Measurements from ENCODE around the gene HNRNPU. TPM values are rescaled to one million over a fixed set of nuclear protein-coding genes. Genes with fewer than 3 reads are reported as not detected.

Gene HNRNPU
- total and polyA plus RNA-seq, 2 of the 13 experiments (the other 11 are each of a cell fraction or from before 2014, with no cell fraction given): 101 to 508 TPM

GRCh38 chr1:244801246-244801645 is 63.1 kb downstream of the HNRNPU start (continued):
- TF ChIP-seq TARDBP (CRISPR knock-in tag; IDR thresholded peaks at IDR 0.05): 0 out of 2 replicates have a peak, but pooled peaks have one; percentile 45
- no peak for TF ChIP-seq PAWR (CRISPR knock-in tag; IDR thresholded peaks at IDR 0.05; ENCODE audit: borderline replicate concordance)
- TF ChIP-seq REST (IDR thresholded peaks at IDR 0.05; ENCODE audit: borderline replicate concordance in 1 of 2, low read depth in 1 of 2, low read length in 2 of 2): 0 out of 4 replicates have a peak, but pooled peaks of 1 of the 2 experiments have one; percentile 26
- 0 out of 2 replicates have a peak, but pooled peaks have one; percentile 21 for TF ChIP-seq PAXIP1 (CRISPR knock-in tag; conservative IDR thresholded peaks at IDR 0.05)
- TF ChIP-seq STAG1 (CRISPR knock-in tag; IDR thresholded peaks at IDR 0.05): peak; percentile 87
- peak; percentile 62; the same call in 1 of the 2 replicates for TF ChIP-seq KDM2A (CRISPR knock-in tag; IDR thresholded peaks at IDR 0.05; ENCODE audit: borderline replicate concordance, low read depth)
- peak; percentile 81 for TF ChIP-seq CTCF (CRISPR knock-in tag; IDR thresholded peaks at IDR 0.05)
- no peak for TF ChIP-seq GFI1 (CRISPR knock-in tag; IDR thresholded peaks at IDR 0.05; ENCODE audit: borderline replicate concordance)
- TF ChIP-seq SOX6 (IDR thresholded peaks at IDR 0.05): no peak
- peak; percentile 14; the same call in 1 of the 2 replicates for TF ChIP-seq SOX6 (CRISPR knock-in tag; IDR thresholded peaks at IDR 0.05)
- TF ChIP-seq MED1 (CRISPR knock-in tag; IDR thresholded peaks at IDR 0.05): peak; percentile 39; the same call in 1 of the 2 replicates
- TF ChIP-seq CEBPG (CRISPR knock-in tag; IDR thresholded peaks at IDR 0.05): peak; percentile 92
- TF ChIP-seq SRSF1 (optimal IDR thresholded peaks at IDR 0.05; ENCODE audit: low read depth, low read length): no peak
- TF ChIP-seq, protein P1, sequence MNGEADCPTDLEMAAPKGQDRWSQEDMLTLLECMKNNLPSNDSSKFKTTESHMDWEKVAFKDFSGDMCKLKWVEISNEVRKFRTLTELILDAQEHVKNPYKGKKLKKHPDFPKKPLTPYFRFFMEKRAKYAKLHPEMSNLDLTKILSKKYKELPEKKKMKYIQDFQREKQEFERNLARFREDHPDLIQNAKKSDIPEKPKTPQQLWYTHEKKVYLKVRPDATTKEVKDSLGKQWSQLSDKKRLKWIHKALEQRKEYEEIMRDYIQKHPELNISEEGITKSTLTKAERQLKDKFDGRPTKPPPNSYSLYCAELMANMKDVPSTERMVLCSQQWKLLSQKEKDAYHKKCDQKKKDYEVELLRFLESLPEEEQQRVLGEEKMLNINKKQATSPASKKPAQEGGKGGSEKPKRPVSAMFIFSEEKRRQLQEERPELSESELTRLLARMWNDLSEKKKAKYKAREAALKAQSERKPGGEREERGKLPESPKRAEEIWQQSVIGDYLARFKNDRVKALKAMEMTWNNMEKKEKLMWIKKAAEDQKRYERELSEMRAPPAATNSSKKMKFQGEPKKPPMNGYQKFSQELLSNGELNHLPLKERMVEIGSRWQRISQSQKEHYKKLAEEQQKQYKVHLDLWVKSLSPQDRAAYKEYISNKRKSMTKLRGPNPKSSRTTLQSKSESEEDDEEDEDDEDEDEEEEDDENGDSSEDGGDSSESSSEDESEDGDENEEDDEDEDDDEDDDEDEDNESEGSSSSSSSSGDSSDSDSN (CRISPR knock-in tag; IDR thresholded peaks at IDR 0.05): 0 out of 2 replicates have a peak, but pooled peaks have one; percentile 18
- no peak for TF ChIP-seq SOX13 (IDR thresholded peaks at IDR 0.05)
- peak in 1 of 2 experiments; percentile 25; a peak in 1 of 4 replicates for TF ChIP-seq SOX13 (CRISPR knock-in tag; conservative IDR thresholded peaks at IDR 0.05 in 1 of 2, IDR thresholded peaks at IDR 0.05 in 1 of 2)
- 0 out of 2 replicates have a peak, but pooled peaks have one; percentile 42 for TF ChIP-seq NCOR1 (IDR thresholded peaks at IDR 0.05; ENCODE audit: borderline replicate concordance, low read length)
- no peak for TF ChIP-seq TCF12 (IDR thresholded peaks at IDR 0.05)
- TF ChIP-seq TCF12 (CRISPR knock-in tag; IDR thresholded peaks at IDR 0.05): no peak

Data from HepG2 (cell line).